Measurements from ENCODE around the gene SHISA5.

- no peak for TF ChIP-seq EZH2 (IDR thresholded peaks at IDR 0.05)
- TF ChIP-seq POLR2AphosphoS5 (IDR thresholded peaks at IDR 0.05; ENCODE audit: borderline replicate concordance, low read depth, low read length) = no peak
Observed at GRCh38 chr3:48538451-48538850, 34.5 kb upstream of the SHISA5 start.

All from SK-N-MC (cell line).